Panc1 (cell line): ENCODE results near the gene MFAP1. TPM values are rescaled to one million over a fixed set of nuclear protein-coding genes. Genes with fewer than 3 reads are reported as not detected.

Experiments
- ATAC-seq: fragments of 200-7000 bp; cut with Tn5 transposase; 2 replicates; pipeline ENCODE4 v1.9.1; 2020; ENCODE audit warnings: mild to moderate bottlenecking, moderate library complexity
- BruUV-seq: library from RNA; stranded (reverse); fragments of 400-500 nt; replicated peaks from 2 replicates; lab custom pipeline; 2021; lab: Mats Ljungman, UMichigan
- CTCF ChIA-PET: fragments of 300-600 bp; sonication (Branson Sonifier 250); formaldehyde crosslinking; loops from one replicate; lab custom pipeline; 2022; ENCODE audit warnings: antibody characterized with exemption; lab: Charles Lee
- POLR2A ChIA-PET: fragments of 300-600 bp; sonication (Branson Sonifier 250); formaldehyde crosslinking; loops from one replicate; lab custom pipeline; 2022; ENCODE audit warnings: antibody characterized with exemption; lab: Charles Lee
- DNase-seq: peaks from one replicate; pipeline ENCODE4 v3.0.0-alpha.2; 2010; ENCODE audit warnings: low read depth, low spot score
- H3K27ac ChIP-seq: 2 replicates; pipeline ENCODE4 v1.5.1; 2011; ENCODE audit warnings: mild to moderate bottlenecking, low read length, inconsistent platforms
- H3K27me3 ChIP-seq: fragments of 200-500 bp; sonication (Bioruptor generic); 2 replicates; pipeline ENCODE4 v1.6.0; 2014; ENCODE audit warnings: low read length, inconsistent platforms; ENCODE audit not compliant: control insufficient read depth, insufficient read depth
- H3K36me3 ChIP-seq: fragments of 200-500 bp; sonication (Bioruptor generic); 2 replicates; pipeline ENCODE4 v1.5.1; 2014; ENCODE audit warnings: inconsistent platforms, mild to moderate bottlenecking, low read length, moderate library complexity; ENCODE audit not compliant: control insufficient read depth, insufficient read depth
- H3K4me1 ChIP-seq: 2 replicates; pipeline ENCODE4 v1.5.1; 2011; ENCODE audit warnings: inconsistent platforms, mild to moderate bottlenecking, low read length, moderate library complexity; ENCODE audit not compliant: control insufficient read depth, insufficient read depth
- H3K4me3 ChIP-seq, 2 experiments: 2 replicates each; pipeline ENCODE4 v1.5.1; 2011 to 2012; ENCODE audit warnings: low read depth in 2 of 2, low read length in 2 of 2, mild to moderate bottlenecking in 2 of 2, inconsistent platforms in 1 of 2, moderate library complexity in 1 of 2
- H3K9me3 ChIP-seq: fragments of 200-500 bp; sonication (Bioruptor generic); 2 replicates; pipeline ENCODE4 v1.5.1; 2014; ENCODE audit warnings: low read depth, mild to moderate bottlenecking, inconsistent platforms, low read length, moderate library complexity; ENCODE audit not compliant: control insufficient read depth, insufficient read depth
- CTCF ChIP-seq: fragments of 450-650 bp; IDR thresholded peaks from 2 replicates; pipeline ENCODE4 v1.5.1; 2017; ENCODE audit warnings: mild to moderate bottlenecking
- POLR2AphosphoS5 ChIP-seq: IDR thresholded peaks from 2 replicates; pipeline ENCODE4 v1.6.1; 2012; ENCODE audit warnings: mild to moderate bottlenecking, low read depth, low read length, moderate library complexity
- REST ChIP-seq, 2 experiments: IDR thresholded peaks; 2 replicates each; pipeline ENCODE4 v1.6.1; 2011 to 2012; ENCODE audit warnings: low read depth in 2 of 2, control low read depth in 1 of 2, low read length in 1 of 2, mild to moderate bottlenecking in 1 of 2, moderate library complexity in 1 of 2; ENCODE audit not compliant: insufficient read depth in 1 of 2
- SIN3A ChIP-seq: IDR thresholded peaks from 2 replicates; pipeline ENCODE4 v1.6.1; 2012; ENCODE audit warnings: low read depth, mild to moderate bottlenecking, low read length, moderate library complexity, borderline replicate concordance; ENCODE audit not compliant: insufficient read depth
- TCF7L2 ChIP-seq: IDR thresholded peaks from 2 replicates; pipeline ENCODE4 v1.6.1; 2011; ENCODE audit warnings: mild to moderate bottlenecking, low read depth, low read length, inconsistent platforms
- in situ Hi-C: cut with HindIII; loops from 2 replicates; pipeline ENCODE4 v1.10.0; 2016; ENCODE audit warnings: low sequenced_read_pairs, low pct_unique_long_range_greater_than_20kb
- intact Hi-C: fragments of 100-400 bp; cut with micrococcal nuclease; formaldehyde crosslinking; loops from one replicate; pipeline ENCODE4 v1.10.0; 2022; ENCODE audit not compliant: unreplicated experiment
- total RNA-seq: library from RNA; stranded (reverse); gene quantifications from one replicate; pipeline ENCODE4 v1.2.1, GENCODE V29; 2021; ENCODE audit not compliant: unreplicated experiment

Gene MFAP1
- total RNA-seq, 1 experiment from 2014 or later, result 29.7 TPM

GRCh38 chr15:43776101-43776717 lies 48.3 kb downstream of the MFAP1 start:
- H3K9me3 ChIP-seq, result no peaks in the 10 kb centered on the region
- ChIA-PET POLR2A (interaction anchor here (0.5 to 1.3 kb wide), 5 partner anchors 19 to 299 kb away, joined by 3 to 8 read pairs (median 4); partner anchors contain the start of gene PDIA3), CTCF (interaction anchor here (0.7 kb wide), 1 partner anchor 465 kb away, joined by 3 read pairs; no protein-coding TSS in a partner anchor)
- peak overlapping the region; percentile 74 to 92 for H3K4me3 ChIP-seq
- 0 out of 2 replicates have a peak, but pooled peaks cover 3% of the 10 kb centered on the region for H3K4me1 ChIP-seq
- peaks cover 12% of the 10 kb centered on the region for H3K36me3 ChIP-seq
- intact Hi-C loops (no loop called here), in situ Hi-C loops (no loop called here)
- H3K27ac ChIP-seq, result peak overlapping the region; percentile 48; the same call in 1 of the 2 replicates
- no TSS peak for BruUV-seq
- TF ChIP-seq POLR2AphosphoS5 (no peak), SIN3A (no peak), CTCF (no peak), REST (IDR thresholded peaks at IDR 0.05; ENCODE audit: insufficient read depth in 1 of 2, low read depth in 2 of 2, low read length in 1 of 2) (no peak), TCF7L2 (no peak)
- DNase-seq (no peak), ATAC-seq (peak; percentile 26)
- H3K27me3 ChIP-seq, result no peaks in the 10 kb centered on the region

DNA sequence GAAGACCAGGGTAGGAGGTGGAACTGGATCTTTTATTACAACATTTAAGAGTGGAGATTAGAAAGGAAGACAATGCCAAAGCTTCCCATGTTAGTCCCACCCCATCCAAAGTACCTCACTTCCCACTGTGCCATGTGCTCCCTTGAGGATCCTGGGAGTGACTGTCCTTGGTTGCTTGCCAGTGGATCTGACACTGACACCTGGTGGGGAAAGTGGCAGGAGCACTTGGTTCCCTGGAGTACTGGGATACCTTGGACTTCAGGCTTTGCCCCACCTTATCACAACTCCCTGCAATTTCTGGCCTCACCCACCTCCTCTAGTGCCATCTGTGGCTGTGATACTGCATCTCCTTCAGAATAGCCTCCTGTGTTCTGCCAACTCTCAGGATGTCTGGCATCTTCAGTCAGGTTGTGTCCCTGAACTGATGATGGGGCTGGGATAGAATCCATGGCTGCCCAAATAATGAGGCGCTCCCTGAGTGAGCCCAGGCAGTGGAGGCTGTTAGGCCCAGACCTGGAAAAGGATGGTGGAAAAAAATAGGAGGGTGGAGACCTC lies 49.0 kb downstream of the MFAP1 start:
- Histone ChIP-seq H3K27ac (no peak overlapping the region), H3K4me1 (0 out of 2 replicates have a peak, but pooled peaks cover 3% of the 10 kb centered on the region), H3K9me3 (no peaks in the 10 kb centered on the region), H3K27me3 (no peaks in the 10 kb centered on the region), H3K4me3 (peak overlapping the region; percentile 74 to 92), H3K36me3 (peaks cover 15% of the 10 kb centered on the region)
- peak; percentile 62 for ATAC-seq
- TF ChIP-seq POLR2AphosphoS5 (peak; percentile 47), TCF7L2 (no peak), CTCF (peak; percentile 82)
- intact Hi-C loops (no loop called here), in situ Hi-C loops (no loop called here)
- ChIA-PET CTCF (interaction anchor here (0.7 kb wide), 1 partner anchor 466 kb away, joined by 3 read pairs; no protein-coding TSS in a partner anchor), POLR2A (no interaction called here)
- DNase-seq, result peak; percentile 54
- TSS peak; percentile 54 for BruUV-seq
